Measurements from ENCODE around the gene MMS19.

Gene MMS19

DNA sequence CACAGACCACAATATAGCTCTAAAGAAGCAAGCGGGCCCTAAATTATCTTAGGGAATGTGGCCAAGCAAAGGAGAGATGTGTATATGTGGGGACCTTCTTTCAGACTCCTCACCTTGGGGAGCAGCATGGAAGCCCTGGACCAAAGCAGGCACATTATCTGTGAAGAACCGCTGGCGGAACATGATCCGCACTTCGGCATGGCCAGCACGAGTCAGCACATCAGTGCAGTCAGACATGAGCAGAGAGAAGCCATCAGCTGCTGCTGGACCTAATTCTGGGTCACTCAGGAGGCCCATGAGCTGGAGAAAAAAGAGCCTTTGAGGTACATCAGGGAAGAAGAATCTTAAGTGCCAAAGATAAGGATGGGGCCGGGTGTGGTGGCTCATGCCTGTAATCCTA, 38.3 kb downstream of the MMS19 start:
- H3K4me3 ChIP-seq (ENCODE audit: low read depth in 1 of 2, low read length in 1 of 2): no peak overlapping the region
- TF ChIP-seq, protein P1, sequence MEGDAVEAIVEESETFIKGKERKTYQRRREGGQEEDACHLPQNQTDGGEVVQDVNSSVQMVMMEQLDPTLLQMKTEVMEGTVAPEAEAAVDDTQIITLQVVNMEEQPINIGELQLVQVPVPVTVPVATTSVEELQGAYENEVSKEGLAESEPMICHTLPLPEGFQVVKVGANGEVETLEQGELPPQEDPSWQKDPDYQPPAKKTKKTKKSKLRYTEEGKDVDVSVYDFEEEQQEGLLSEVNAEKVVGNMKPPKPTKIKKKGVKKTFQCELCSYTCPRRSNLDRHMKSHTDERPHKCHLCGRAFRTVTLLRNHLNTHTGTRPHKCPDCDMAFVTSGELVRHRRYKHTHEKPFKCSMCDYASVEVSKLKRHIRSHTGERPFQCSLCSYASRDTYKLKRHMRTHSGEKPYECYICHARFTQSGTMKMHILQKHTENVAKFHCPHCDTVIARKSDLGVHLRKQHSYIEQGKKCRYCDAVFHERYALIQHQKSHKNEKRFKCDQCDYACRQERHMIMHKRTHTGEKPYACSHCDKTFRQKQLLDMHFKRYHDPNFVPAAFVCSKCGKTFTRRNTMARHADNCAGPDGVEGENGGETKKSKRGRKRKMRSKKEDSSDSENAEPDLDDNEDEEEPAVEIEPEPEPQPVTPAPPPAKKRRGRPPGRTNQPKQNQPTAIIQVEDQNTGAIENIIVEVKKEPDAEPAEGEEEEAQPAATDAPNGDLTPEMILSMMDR (IDR thresholded peaks at IDR 0.05): no peak
- peaks cover 0 to 10% of the 10 kb centered on the region in 2 experiments for H3K4me1 ChIP-seq (ENCODE audit: control insufficient read depth in 1 of 2, insufficient read depth in 1 of 2, low read depth in 1 of 2, low read length in 1 of 2)
- H3K27ac ChIP-seq: no peak overlapping the region
- no peaks in the 10 kb centered on the region for H3K27me3 ChIP-seq
- H3K36me3 ChIP-seq: peaks cover 78% of the 10 kb centered on the region
- H3K9me3 ChIP-seq: no peaks in the 10 kb centered on the region

DNA sequence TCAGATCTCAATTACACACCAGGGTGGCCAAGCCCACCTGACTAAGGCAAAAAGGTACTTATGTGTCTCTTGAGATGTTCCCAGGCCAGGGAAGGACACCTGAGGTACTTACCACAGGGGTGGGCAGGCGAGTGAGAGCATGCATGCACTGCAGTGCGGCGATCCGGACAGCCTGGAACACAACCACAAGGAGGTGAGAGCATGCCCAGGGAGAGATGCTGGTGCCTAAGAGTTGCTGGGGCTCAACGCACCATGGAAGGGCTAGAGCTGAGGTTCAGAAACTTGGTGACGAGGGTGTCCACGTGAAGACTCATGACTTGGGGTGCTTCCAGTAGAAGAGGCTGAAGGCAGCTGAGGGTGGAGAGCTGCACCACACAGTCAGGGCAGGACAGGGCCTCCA, 39.1 kb downstream of the MMS19 start:
- no peaks in the 10 kb centered on the region for H3K9me3 ChIP-seq
- TF ChIP-seq, protein P1 (IDR thresholded peaks at IDR 0.05): no peak
- H3K36me3 ChIP-seq: peaks cover 85% of the 10 kb centered on the region
- no peaks in the 10 kb centered on the region for H3K27me3 ChIP-seq
- H3K4me1 ChIP-seq (ENCODE audit: control insufficient read depth in 1 of 2, insufficient read depth in 1 of 2, low read depth in 1 of 2, low read length in 1 of 2): peaks cover 0 to 8% of the 10 kb centered on the region in 2 experiments
- H3K27ac ChIP-seq: no peak overlapping the region
- no peak overlapping the region for H3K4me3 ChIP-seq (ENCODE audit: low read depth in 1 of 2, low read length in 1 of 2)

DNA sequence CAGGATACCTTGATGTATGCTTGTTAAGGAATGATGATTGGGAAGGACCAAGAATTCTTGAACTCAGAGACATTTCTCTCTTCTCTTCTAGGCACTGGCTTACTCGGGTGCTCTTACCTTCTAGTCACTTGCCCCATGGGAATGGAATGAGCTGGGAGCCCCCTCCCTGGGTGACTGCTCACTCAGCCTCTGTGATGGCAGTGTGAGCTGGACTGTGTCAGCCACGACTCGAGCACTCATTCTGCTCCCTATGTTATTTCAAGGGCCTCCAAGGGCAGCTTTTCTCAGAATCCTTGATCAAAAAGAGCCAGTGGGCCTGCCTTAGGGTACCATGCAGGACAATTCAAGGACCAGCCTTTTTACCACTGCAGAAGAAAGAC, 41.5 kb downstream of the MMS19 start:
- Histone ChIP-seq H3K36me3 (peaks cover 97% of the 10 kb centered on the region), H3K27ac (no peak overlapping the region), H3K4me1 (ENCODE audit: control insufficient read depth in 1 of 2, insufficient read depth in 1 of 2, low read depth in 1 of 2, low read length in 1 of 2) (no peaks in the 10 kb centered on the region), H3K9me3 (no peaks in the 10 kb centered on the region), H3K27me3 (no peaks in the 10 kb centered on the region), H3K4me3 (ENCODE audit: low read depth in 1 of 2, low read length in 1 of 2) (no peak overlapping the region)
- TF ChIP-seq, protein P1 (IDR thresholded peaks at IDR 0.05): no peak

DNA sequence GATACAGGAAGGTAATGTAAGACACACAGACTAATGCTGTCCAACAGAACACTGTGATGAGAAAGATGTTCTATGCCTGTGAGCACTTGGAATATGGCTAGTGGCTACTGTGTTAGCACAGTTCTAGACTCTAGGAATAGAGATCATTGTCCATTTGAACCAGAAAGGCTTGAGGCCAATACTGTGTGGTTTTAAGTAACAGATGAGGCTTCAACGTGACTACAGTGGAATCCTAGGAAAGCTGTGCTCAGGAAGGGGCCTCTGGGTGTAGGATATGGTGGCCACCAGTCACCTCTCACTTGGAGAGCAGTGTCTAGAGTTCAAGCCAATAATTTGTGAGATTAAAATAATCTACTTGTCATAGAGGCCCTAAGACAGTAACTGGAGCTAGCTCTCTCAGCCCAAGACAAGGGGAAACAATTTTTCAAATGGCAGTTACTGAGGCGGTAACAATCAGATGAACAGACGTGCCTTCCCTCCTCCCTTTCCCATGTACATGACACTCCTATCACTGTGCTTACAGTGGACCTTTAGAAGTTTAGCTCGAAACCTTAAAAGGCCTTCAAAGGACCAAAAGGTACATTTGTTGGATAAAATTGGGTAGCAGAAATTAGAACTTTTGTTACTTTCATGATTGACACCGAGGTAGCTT, 42.1 kb downstream of the MMS19 start:
- no peak overlapping the region for H3K27ac ChIP-seq
- TF ChIP-seq, protein P1 (IDR thresholded peaks at IDR 0.05): no peak
- peaks cover 97% of the 10 kb centered on the region for H3K36me3 ChIP-seq
- H3K4me1 ChIP-seq (ENCODE audit: control insufficient read depth in 1 of 2, insufficient read depth in 1 of 2, low read depth in 1 of 2, low read length in 1 of 2): no peaks in the 10 kb centered on the region
- no peak overlapping the region for H3K4me3 ChIP-seq (ENCODE audit: low read depth in 1 of 2, low read length in 1 of 2)
- no peaks in the 10 kb centered on the region for H3K27me3 ChIP-seq
- no peaks in the 10 kb centered on the region for H3K9me3 ChIP-seq

DNA sequence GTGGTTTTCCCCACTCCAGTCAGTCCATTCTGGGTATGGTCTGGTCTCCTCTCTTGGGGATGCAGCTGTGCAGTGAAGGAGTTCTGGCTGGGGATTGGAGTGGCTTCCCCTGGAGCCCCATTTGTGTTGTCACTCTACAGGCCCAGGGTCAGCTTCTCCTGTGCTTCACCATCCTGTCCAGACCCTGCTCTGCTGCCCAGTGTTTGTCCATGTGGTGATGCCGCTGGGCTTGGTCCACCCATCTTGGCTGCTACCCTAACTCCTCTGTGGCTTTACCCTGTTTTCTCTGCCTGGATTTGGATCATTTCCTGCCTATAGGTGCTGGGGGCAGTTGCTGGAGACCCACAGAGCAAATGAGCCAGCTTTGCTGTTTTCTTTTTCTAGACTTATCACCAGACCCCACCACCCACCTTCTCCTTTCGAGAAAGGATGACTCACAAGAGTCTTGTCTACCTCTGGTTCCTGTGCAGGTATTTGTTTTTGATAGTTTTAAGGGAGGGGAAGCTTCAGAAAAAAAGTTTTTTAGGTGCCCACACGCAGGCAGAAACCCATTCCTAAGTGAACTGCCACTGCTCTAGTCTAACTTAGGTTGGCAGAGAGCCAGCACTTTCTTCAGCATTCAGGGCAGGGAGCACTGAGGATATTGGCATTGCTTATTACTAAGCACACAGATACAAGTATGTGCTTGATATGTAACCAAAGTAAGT, 43.7 kb downstream of the MMS19 start:
- no peaks in the 10 kb centered on the region for H3K27me3 ChIP-seq
- H3K4me1 ChIP-seq (ENCODE audit: control insufficient read depth in 1 of 2, insufficient read depth in 1 of 2, low read depth in 1 of 2, low read length in 1 of 2): no peaks in the 10 kb centered on the region
- H3K9me3 ChIP-seq: no peaks in the 10 kb centered on the region
- TF ChIP-seq, protein P1 (IDR thresholded peaks at IDR 0.05): no peak
- peaks cover 85% of the 10 kb centered on the region for H3K36me3 ChIP-seq
- no peak overlapping the region for H3K27ac ChIP-seq
- H3K4me3 ChIP-seq (ENCODE audit: low read depth in 1 of 2, low read length in 1 of 2): no peak overlapping the region
